Activated B cell treated with CpG ODN at 0.5 μM for 24 hours (primary cell): ENCODE measurements around the gene SYMPK. TPM values are rescaled to one million over a fixed set of nuclear protein-coding genes. Genes with fewer than 3 reads are reported as not detected.

Source experiments
- ATAC-seq: fragments of 200-7000 bp; cut with Tn5 transposase; one replicate; pipeline ENCODE4 v1.10.0; 2021; ENCODE audit warnings: low read depth, mild to moderate bottlenecking, moderate library complexity
- CTCF ChIA-PET: fragments of 350-600 bp; sonication (Branson Sonifier 250); formaldehyde crosslinking; loops from one replicate; lab custom pipeline; 2021; ENCODE audit warnings: antibody characterized with exemption; lab: Charles Lee
- POLR2A ChIA-PET: fragments of 350-600 bp; sonication (Branson Sonifier 250); formaldehyde crosslinking; loops from one replicate; lab custom pipeline; 2021; ENCODE audit warnings: antibody characterized with exemption; lab: Charles Lee
- DNase-seq: peaks from one replicate; pipeline ENCODE4 v3.0.0; 2022
- H3K27ac Mint-ChIP-seq: one replicate; pipeline ENCODE4 v1.8.0; 2020; ENCODE audit warnings: mixed read lengths
- H3K27me3 Mint-ChIP-seq: one replicate; pipeline ENCODE4 v1.8.0; 2021; ENCODE audit warnings: mixed read lengths
- H3K36me3 Mint-ChIP-seq: one replicate; pipeline ENCODE4 v1.8.0; 2021; ENCODE audit warnings: low read depth, mixed read lengths
- H3K4me1 Mint-ChIP-seq: one replicate; pipeline ENCODE4 v1.8.0; 2021; ENCODE audit warnings: mixed read lengths
- H3K4me3 Mint-ChIP-seq: one replicate; pipeline ENCODE4 v1.8.0; 2020; ENCODE audit warnings: mild to moderate bottlenecking, mixed read lengths
- H3K9me3 Mint-ChIP-seq: one replicate; pipeline ENCODE4 v1.8.0; 2020; ENCODE audit warnings: mixed read lengths
- intact Hi-C: fragments of 100-400 bp; cut with micrococcal nuclease; formaldehyde crosslinking; loops from one replicate; pipeline ENCODE4 v1.15.1; 2024
- total RNA-seq: library from RNA; stranded (reverse); gene quantifications from 2 replicates; pipeline ENCODE4 v1.2.3, GENCODE V29; 2022
- TF ChIP-seq, protein P1 (sequence below): fragments of 200-600 bp; IDR thresholded peaks from one replicate; pipeline ENCODE4 v1.8.0; 2022; ENCODE audit warnings: antibody characterized with exemption, mild to moderate bottlenecking

Gene SYMPK
- total RNA-seq, 1 donor from 2014 or later: 150 TPM

DNA sequence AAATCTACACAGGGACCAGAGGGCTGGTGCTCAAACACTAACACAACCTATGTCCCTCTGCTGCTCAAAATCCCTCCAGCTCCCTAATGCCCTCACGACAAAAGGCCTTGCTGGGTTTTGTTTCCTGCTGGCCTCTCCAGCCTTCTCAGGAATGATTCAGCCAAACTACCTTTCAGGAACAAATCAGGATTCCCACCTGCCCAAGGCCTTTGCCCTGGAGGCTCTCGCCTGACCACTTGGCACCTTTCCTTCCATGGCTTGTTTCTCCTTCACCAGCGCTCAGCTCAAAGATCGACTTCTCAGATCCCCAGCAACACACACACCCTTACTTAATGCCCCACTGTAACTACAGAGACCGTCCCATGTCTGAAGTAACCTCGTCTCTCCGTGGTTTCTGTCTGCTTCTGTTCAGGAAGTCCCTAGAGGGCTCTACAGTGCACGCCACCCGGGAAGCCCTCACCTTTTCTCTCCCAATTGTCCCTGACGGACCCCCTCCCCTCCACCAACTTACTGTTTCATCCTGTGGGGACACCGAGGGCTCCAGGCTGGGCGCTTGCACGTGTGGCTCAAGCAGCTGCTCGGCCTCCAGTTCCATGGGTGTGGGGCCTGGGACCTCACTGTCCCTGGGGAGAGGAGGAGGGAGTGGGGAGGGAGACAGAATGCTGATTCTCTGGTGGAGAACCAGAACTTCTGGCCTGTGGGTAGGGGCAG lies 90.7 kb downstream of the SYMPK start:
- Mint-ChIP-seq H3K9me3 (no peaks in the 10 kb centered on the region), H3K27ac (peak overlapping the region; percentile 20), H3K36me3 (peaks cover 9% of the 10 kb centered on the region), H3K27me3 (no peaks in the 10 kb centered on the region), H3K4me1 (peaks cover 19% of the 10 kb centered on the region), H3K4me3 (no peak overlapping the region)
- TF ChIP-seq, protein P1, sequence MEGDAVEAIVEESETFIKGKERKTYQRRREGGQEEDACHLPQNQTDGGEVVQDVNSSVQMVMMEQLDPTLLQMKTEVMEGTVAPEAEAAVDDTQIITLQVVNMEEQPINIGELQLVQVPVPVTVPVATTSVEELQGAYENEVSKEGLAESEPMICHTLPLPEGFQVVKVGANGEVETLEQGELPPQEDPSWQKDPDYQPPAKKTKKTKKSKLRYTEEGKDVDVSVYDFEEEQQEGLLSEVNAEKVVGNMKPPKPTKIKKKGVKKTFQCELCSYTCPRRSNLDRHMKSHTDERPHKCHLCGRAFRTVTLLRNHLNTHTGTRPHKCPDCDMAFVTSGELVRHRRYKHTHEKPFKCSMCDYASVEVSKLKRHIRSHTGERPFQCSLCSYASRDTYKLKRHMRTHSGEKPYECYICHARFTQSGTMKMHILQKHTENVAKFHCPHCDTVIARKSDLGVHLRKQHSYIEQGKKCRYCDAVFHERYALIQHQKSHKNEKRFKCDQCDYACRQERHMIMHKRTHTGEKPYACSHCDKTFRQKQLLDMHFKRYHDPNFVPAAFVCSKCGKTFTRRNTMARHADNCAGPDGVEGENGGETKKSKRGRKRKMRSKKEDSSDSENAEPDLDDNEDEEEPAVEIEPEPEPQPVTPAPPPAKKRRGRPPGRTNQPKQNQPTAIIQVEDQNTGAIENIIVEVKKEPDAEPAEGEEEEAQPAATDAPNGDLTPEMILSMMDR: no peak
- intact Hi-C loops: loop anchor here (10.0 kb wide), 1 partner anchor 347 kb away; the partner anchor contains the start of gene ERCC1
- CTCF ChIA-PET: interaction anchor here (0.9 to 7.1 kb wide), 2 partner anchors 26 to 245 kb away, joined by 3 to 172 read pairs; no protein-coding TSS in a partner anchor
- POLR2A ChIA-PET: interaction anchor here (0.6 to 1.1 kb wide), 3 partner anchors 10 to 27 kb away, joined by 3 to 4 read pairs (median 3); partner anchors contain the start of genes DMPK and DMWD
- no peak for ATAC-seq
- DNase-seq: no peak

DNA sequence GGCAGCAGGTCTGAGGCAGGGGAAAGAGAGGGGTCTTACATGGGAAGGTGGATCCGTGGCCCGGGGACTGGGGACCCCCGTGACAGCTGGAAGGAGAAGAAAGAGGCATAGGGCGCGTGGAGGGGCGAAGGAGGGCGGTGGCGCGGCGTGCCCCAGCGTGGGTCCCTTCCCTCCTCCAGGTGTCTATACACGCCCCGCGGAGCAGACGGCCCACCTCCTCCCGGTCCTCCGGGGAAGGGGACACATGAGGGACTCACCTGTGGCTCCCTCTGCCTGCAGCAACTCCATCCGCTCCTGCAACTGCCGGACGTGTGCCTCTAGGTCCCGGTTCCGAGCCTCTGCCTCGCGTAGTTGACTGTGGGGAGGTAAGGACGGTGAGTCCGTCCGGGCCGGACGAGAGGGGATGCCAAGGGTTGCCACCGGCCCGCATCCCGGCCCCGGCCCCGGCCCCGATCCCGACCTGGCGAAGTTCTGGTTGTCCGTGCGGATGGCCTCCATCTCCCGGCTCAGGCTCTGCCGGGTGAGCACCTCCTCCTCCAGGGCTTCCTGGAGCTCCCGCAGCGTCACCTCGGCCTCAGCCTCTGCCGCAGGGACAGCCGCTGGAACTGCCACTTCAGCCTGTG lies 91.5 kb downstream of the SYMPK start:
- POLR2A ChIA-PET: interaction anchor here (0.6 to 3.4 kb wide), 10 partner anchors 11 to 115 kb away, joined by 3 to 45 read pairs (median 5); partner anchors contain the start of genes DMPK, IRF2BP1 and SYMPK
- Mint-ChIP-seq H3K36me3 (peaks cover 1% of the 10 kb centered on the region), H3K9me3 (no peaks in the 10 kb centered on the region), H3K27ac (peak overlapping the region; percentile 30), H3K4me3 (peak overlapping the region; percentile 55), H3K27me3 (no peaks in the 10 kb centered on the region), H3K4me1 (peaks cover 19% of the 10 kb centered on the region)
- intact Hi-C loops: loop anchor here (10.0 kb wide), 1 partner anchor 347 kb away; the partner anchor contains the start of gene ERCC1
- CTCF ChIA-PET: interaction anchor here (1.2 to 7.1 kb wide), 3 partner anchors 21 to 34 kb away, joined by 5 to 172 read pairs (median 6); partner anchors contain the start of gene DMWD
- TF ChIP-seq, protein P1: no peak
- ATAC-seq (no peak), DNase-seq (no peak)

DNA sequence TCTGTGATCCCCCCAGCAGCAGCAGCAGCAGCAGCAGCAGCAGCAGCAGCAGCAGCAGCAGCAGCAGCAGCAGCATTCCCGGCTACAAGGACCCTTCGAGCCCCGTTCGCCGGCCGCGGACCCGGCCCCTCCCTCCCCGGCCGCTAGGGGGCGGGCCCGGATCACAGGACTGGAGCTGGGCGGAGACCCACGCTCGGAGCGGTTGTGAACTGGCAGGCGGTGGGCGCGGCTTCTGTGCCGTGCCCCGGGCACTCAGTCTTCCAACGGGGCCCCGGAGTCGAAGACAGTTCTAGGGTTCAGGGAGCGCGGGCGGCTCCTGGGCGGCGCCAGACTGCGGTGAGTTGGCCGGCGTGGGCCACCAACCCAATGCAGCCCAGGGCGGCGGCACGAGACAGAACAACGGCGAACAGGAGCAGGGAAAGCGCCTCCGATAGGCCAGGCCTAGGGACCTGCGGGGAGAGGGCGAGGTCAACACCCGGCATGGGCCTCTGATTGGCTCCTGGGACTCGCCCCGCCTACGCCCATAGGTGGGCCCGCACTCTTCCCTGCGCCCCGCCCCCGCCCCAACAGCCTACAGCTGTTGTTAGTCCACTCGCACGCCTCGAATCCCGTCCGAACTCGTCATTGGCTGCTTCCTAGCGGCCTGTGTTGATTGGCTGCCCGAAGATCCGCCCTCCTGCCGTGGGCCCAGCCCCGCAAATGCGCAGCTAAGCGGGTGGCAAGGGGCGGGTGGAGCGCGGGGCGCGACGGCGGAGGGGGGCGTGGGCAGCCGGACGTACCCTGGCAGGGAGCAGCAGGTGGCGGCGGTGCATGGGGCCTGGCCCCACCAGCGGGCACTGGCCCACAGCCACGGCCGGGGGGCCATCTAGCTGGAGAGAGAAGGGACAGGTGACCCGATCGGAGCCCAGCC lies 92.5 kb downstream of the SYMPK start:
- H3K36me3 Mint-ChIP-seq: no peaks in the 10 kb centered on the region
- ChIA-PET POLR2A (interaction anchor here (0.5 to 3.4 kb wide), 22 partner anchors 9 to 1917 kb away, joined by 3 to 46 read pairs (median 5); partner anchors contain the start of genes DHX34, DMPK, DMWD and FBXO46), CTCF (interaction anchor here (0.6 to 7.1 kb wide), 14 partner anchors 9 to 1975 kb away, joined by 3 to 172 read pairs (median 4); partner anchors contain the start of genes BLOC1S3, DMWD, NOP53 and QPCTL)
- intact Hi-C loops: loop anchor here (1.0 to 10.0 kb wide), 9 partner anchors 9 to 346 kb away; partner anchors contain the start of genes CCDC61, ERCC1, FBXO46 and QPCTL
- H3K4me3 Mint-ChIP-seq: peak overlapping the region; percentile 89
- TF ChIP-seq, protein P1: peak; percentile 71
- H3K27me3 Mint-ChIP-seq: peaks cover 3% of the 10 kb centered on the region
- peaks cover 19% of the 10 kb centered on the region for H3K4me1 Mint-ChIP-seq
- H3K9me3 Mint-ChIP-seq: no peaks in the 10 kb centered on the region
- peak; percentile 93 for DNase-seq
- peak overlapping the region; percentile 88 for H3K27ac Mint-ChIP-seq
- peak; percentile 69 for ATAC-seq

DNA sequence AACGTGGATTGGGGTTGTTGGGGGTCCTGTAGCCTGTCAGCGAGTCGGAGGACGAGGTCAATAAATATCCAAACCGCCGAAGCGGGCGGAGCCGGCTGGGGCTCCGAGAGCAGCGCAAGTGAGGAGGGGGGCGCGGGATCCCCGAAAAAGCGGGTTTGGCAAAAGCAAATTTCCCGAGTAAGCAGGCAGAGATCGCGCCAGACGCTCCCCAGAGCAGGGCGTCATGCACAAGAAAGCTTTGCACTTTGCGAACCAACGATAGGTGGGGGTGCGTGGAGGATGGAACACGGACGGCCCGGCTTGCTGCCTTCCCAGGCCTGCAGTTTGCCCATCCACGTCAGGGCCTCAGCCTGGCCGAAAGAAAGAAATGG lies 93.1 kb downstream of the SYMPK start:
- ChIA-PET CTCF (interaction anchor here (0.7 to 7.1 kb wide), 20 partner anchors 9 to 591 kb away, joined by 3 to 172 read pairs (median 4); partner anchors contain the start of genes BLOC1S3, DMWD, FBXO46 and QPCTL), POLR2A (interaction anchor here (0.5 to 3.4 kb wide), 23 partner anchors 8 to 1918 kb away, joined by 3 to 46 read pairs (median 8); partner anchors contain the start of genes DMPK, DMWD, FBXO46 and IRF2BP1)
- intact Hi-C loops: loop anchor here (1.0 to 10.0 kb wide), 13 partner anchors 9 to 345 kb away; partner anchors contain the start of genes CCDC61, ERCC1, FBXO46 and QPCTL
- TF ChIP-seq, protein P1: no peak
- no peak for DNase-seq
- H3K9me3 Mint-ChIP-seq: no peaks in the 10 kb centered on the region
- peaks cover 3% of the 10 kb centered on the region for H3K27me3 Mint-ChIP-seq
- no peaks in the 10 kb centered on the region for H3K36me3 Mint-ChIP-seq
- peak overlapping the region; percentile 88 for H3K27ac Mint-ChIP-seq
- H3K4me1 Mint-ChIP-seq: peaks cover 19% of the 10 kb centered on the region
- peak; percentile 13 for ATAC-seq
- peak overlapping the region; percentile 89 for H3K4me3 Mint-ChIP-seq
